Activated T-cell treated with anti-CD3 and anti-CD28 coated beads, Interleukin-2, amount 50 U/mL, for 72 hours (primary cell): Measurements from ENCODE around the gene METTL1. TPM values are rescaled to one million over a fixed set of nuclear protein-coding genes. Genes with fewer than 3 reads are reported as not detected.

ENCODE experiments used
- ATAC-seq, 2 donors: fragments of 150-1000 bp; cut with Tn5 transposase; replicated peaks in 1 of 2; 2 replicates each; pipeline ENCODE4 v1.10.0; 2021; ENCODE audit warnings: moderate library complexity in 2 of 2, mild to moderate bottlenecking in 1 of 2
- DNase-seq, 2 donors: peaks; one replicate each; pipeline ENCODE4 v3.0.0; 2021 to 2022; ENCODE audit warnings: mixed read lengths in 1 of 2
- H3K27ac Mint-ChIP-seq: one replicate; pipeline ENCODE4 v1.8.0; 2022; ENCODE audit warnings: mild to moderate bottlenecking, moderate library complexity, mixed read lengths
- H3K27me3 Mint-ChIP-seq: one replicate; pipeline ENCODE4 v1.8.0; 2022; ENCODE audit warnings: low read depth, mixed read lengths
- H3K36me3 Mint-ChIP-seq, 2 donors: one replicate each; pipeline ENCODE4 v1.8.0; 2022; ENCODE audit warnings: mixed read lengths in 2 of 2, mild to moderate bottlenecking in 1 of 2; ENCODE audit not compliant: insufficient read depth in 2 of 2
- H3K4me1 Mint-ChIP-seq: one replicate; pipeline ENCODE4 v1.8.0; 2022; ENCODE audit warnings: low read depth, mixed read lengths
- H3K4me3 Mint-ChIP-seq, 2 donors: one replicate each; pipeline ENCODE4 v1.8.0; 2022; ENCODE audit warnings: mild to moderate bottlenecking in 2 of 2, mixed read lengths in 2 of 2, moderate library complexity in 2 of 2
- H3K9me3 Mint-ChIP-seq, 2 donors: one replicate each; pipeline ENCODE4 v1.8.0; 2022; ENCODE audit warnings: mixed read lengths in 2 of 2
- total RNA-seq, 2 donors: library from RNA; stranded (reverse); gene quantifications; one replicate each; pipeline ENCODE4 v1.2.3, GENCODE V29; 2022

The METTL1 gene
- total RNA-seq, 2 donors from 2014 or later: 18.7 TPM

DNA sequence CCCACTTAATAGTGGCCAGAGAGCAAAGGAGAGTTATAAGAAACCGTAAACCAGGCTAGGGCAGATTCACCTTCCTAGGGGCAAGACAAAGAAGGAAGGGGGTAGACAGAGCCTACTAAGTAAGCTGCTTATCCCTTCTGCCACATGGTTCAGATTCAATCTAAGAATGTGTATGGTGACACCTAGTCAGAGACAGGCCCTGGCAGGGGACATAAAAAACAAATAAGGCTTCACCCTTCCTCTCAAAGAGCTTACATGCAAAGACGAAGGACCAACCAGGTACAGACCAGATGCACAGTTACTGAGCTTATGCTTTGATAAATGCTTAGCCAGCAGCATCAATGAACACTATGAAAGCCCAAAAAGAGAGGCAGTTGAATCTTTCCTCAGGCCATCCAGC is 9.4 kb downstream of the METTL1 start:
- ATAC-seq (no peak), DNase-seq (no peak)
- Mint-ChIP-seq H3K4me1 (peaks cover 44% of the 10 kb centered on the region), H3K4me3 (no peak overlapping the region), H3K9me3 (no peaks in the 10 kb centered on the region), H3K36me3 (peaks cover 0 to 10% of the 10 kb centered on the region in 2 donors), H3K27ac (no peak overlapping the region), H3K27me3 (no peaks in the 10 kb centered on the region)

DNA sequence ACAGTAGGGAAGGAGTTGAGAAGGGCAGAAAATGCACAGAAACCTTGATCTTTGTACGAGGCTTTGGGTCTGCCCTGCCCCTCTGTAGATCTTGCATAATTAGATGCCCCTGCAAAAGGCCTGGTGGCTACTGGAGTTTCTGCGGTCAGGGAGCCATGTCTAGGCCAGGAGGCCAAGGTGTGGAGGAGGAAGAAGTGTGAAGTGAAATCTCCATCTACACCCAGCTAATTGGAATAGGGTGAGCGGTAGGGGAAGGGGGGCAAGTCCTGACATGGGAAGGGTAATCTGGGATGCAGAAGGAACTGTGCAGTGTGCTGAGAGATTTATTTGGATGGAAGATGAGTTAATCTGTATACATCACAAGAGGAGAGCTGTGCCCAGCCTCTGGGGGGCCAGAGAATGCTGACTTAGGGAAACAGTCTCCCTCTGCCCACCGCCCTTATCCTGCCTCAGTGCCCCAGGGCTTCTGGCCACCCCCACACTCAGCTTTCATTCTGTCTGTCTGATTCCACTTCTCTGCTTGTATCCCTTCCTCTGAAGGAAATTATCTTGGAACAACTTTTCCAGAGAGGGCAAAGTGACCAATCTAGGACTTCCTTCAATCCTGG is 10.4 kb downstream of the METTL1 start:
- H3K27me3 Mint-ChIP-seq: no peaks in the 10 kb centered on the region
- no peak overlapping the region for H3K27ac Mint-ChIP-seq
- H3K4me3 Mint-ChIP-seq: no peak overlapping the region
- no peak for ATAC-seq
- DNase-seq: no peak
- peaks cover 0 to 16% of the 10 kb centered on the region in 2 donors for H3K36me3 Mint-ChIP-seq
- H3K9me3 Mint-ChIP-seq: no peaks in the 10 kb centered on the region
- H3K4me1 Mint-ChIP-seq: peaks cover 49% of the 10 kb centered on the region

DNA sequence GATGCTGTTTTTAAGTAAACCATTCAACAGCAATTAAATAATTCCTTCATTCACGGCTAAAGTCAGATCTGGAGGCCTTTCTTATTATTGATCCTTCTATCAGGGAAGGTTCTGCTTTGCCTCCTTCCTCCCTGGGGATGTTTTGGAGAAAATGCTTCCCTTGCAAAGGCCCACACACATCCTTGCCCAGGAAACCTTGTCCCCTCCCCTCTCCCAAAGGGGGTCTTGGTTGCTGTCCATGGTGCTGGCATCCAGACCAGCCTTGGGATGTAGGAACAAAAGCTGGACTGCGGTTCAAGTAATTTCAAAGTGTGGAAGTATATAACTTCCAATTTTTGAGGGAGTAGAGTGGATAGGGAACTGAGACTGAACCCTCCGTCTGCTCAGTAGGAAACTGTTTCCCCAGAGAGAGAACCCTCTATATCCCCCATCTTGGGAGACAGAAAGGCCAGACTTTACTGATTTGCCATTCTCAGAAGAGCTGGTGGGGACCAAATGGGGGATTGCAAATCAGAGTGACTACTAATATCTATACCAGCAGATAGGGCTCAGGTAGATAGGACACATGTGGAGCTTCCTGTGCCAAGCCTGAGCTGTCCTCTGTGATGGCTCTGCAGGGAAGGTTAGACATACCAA is 11.4 kb downstream of the METTL1 start:
- Mint-ChIP-seq H3K27me3 (no peaks in the 10 kb centered on the region), H3K4me3 (no peak overlapping the region), H3K4me1 (peaks cover 50% of the 10 kb centered on the region), H3K9me3 (no peaks in the 10 kb centered on the region), H3K27ac (no peak overlapping the region), H3K36me3 (peaks cover 4 to 16% of the 10 kb centered on the region in 2 donors)
- no peak for DNase-seq
- ATAC-seq: no peak

DNA sequence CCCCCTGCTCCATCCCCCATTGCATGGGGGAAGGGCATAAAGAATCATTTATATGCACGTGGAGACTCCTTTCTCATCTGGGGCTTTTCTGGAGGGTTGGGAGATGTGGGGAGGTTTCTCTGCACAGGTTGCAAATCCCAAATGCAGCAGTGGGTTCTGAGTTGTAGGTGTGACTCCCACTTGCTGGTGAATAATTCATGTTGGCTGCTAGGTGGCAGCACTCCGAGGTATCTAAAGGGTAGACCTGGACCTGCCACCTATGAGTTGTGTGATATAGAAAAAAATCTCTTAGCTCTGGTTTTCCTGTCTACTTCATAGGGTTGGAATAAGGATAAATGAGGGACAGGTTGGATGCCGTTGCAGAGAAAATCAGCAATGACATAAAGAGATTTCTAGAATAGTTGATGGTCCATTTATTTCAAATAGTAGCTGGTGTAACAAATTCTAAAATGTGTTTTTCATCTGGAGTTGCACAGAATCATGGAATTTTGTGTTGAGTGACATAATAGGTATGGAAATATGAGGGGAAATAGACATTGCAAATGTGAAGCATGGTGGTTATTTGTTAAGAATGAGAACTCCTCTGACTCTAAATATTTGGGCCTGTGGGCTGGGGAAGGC is 12.4 kb downstream of the METTL1 start:
- peak; percentile 23 to 45 for DNase-seq
- H3K27me3 Mint-ChIP-seq: no peaks in the 10 kb centered on the region
- H3K36me3 Mint-ChIP-seq: peaks cover 5 to 16% of the 10 kb centered on the region in 2 donors
- H3K9me3 Mint-ChIP-seq: no peaks in the 10 kb centered on the region
- no peak overlapping the region for H3K4me3 Mint-ChIP-seq
- no peak for ATAC-seq
- H3K4me1 Mint-ChIP-seq: peaks cover 45% of the 10 kb centered on the region
- H3K27ac Mint-ChIP-seq: no peak overlapping the region

DNA sequence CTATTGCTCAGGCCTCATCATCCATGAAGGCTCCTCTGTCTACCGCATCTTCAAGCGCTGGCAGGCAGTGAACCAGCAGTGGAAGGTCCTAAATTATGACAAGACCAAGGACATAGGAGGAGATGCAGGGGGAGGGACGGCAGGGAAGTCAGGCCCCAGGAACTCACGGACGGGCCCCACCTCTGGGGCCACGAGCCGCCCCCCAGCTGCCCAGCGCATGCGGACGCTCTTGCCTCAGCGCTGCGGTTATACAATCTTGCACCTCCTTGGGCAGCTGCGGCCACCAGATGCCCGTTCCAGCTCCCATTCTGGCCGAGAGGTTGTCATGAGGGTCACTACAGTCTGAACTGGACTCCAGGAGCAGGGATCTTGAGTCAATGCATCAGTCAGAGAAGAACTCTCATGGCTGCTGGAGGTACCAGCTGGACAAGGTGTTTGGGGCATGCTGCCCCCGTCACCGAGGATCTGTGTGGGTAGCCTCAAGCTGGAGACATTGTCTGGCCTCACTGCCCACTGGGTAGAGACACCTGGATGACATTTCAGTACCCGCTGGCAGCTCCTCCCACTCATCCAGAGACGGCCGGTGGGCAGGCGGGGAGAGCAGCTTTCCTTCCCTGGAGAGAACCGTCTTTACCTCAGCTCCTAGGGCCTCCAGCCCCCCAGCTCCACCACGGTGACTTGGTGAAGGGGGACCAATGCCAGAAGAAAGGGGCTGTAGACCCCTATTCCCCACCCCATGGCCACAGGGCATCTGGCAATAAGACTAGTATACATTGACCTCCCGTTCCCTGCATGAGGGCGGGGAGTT is 13.1 kb downstream of the METTL1 start:
- ATAC-seq (no peak), DNase-seq (no peak)
- Mint-ChIP-seq H3K4me1 (peaks cover 45% of the 10 kb centered on the region), H3K27me3 (no peaks in the 10 kb centered on the region), H3K4me3 (no peak overlapping the region), H3K27ac (no peak overlapping the region), H3K9me3 (no peaks in the 10 kb centered on the region), H3K36me3 (peaks cover 6 to 15% of the 10 kb centered on the region in 2 donors)

DNA sequence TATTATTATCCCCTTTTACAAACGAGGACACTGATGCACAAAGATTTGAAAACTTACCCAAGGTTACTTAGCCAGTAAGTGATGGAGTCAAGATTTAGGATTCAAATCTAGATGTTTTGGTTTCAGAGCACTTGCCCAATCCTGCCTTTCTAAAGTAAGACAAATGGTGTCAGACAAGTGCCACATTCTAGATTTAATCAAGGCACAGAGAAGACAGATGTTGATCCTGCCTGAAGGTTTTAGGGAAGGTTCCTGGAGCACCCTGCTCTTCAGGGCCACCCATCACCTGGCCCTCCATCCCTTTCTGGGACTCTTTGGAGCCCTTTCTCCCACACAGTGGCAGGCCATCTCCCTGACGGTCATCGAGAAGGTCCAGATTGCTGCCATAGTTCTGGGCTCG is 14.1 kb downstream of the METTL1 start:
- H3K27me3 Mint-ChIP-seq: no peaks in the 10 kb centered on the region
- no peak overlapping the region for H3K4me3 Mint-ChIP-seq
- no peak overlapping the region for H3K27ac Mint-ChIP-seq
- peaks cover 6 to 11% of the 10 kb centered on the region in 2 donors for H3K36me3 Mint-ChIP-seq
- ATAC-seq (no peak), DNase-seq (no peak)
- no peaks in the 10 kb centered on the region for H3K9me3 Mint-ChIP-seq
- peaks cover 50% of the 10 kb centered on the region for H3K4me1 Mint-ChIP-seq

DNA sequence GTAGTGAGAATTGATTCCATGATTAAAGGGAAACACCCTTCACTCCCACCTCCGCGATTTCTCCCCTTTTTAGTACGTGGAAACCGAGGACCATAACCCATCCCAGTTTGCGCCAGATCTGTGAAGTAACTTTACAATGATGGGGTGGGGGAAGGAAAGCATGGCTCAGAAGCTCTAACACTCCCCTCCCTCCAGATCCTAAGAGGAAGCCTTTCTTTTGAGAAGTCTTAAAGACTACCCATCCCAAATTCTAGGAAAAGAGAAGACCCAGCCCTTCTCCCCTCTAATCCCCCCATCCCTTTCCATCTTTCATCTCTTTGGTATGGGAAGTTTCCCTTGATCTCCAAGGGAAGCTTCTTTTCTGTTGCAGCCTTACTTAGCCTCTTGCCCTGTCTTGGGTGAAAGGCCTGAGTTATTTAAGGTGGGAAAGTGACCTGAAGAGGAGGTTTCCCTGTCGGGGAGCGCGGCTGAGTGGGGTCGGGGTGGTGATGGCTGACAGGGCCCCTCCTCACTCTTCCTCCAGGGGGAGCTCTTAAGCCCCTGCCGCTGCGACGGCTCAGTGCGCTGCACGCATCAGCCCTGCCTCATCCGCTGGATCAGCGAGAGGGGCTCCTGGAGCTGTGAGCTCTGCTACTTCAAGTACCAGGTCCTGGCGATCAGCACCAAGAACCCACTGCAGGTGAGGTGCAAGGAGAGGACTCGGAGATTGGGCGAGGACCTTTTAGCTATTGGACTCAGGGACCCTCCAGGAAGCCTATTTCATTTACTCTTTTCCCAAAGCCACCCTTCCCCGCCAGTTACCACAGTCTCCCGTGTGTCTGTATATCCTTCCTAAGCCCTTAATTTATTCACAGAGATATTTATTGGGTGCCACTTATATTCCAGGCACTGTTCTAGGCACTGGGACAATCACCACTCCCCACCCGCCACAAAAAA is 15.2 kb downstream of the METTL1 start:
- Mint-ChIP-seq H3K9me3 (no peaks in the 10 kb centered on the region), H3K4me1 (peaks cover 57% of the 10 kb centered on the region), H3K36me3 (peaks cover 8 to 12% of the 10 kb centered on the region in 2 donors), H3K27me3 (no peaks in the 10 kb centered on the region), H3K4me3 (peak overlapping the region; percentile 93 to 95), H3K27ac (peak overlapping the region; percentile 80)
- DNase-seq (peak; percentile 81), ATAC-seq (peak; percentile 22 to 32)

DNA sequence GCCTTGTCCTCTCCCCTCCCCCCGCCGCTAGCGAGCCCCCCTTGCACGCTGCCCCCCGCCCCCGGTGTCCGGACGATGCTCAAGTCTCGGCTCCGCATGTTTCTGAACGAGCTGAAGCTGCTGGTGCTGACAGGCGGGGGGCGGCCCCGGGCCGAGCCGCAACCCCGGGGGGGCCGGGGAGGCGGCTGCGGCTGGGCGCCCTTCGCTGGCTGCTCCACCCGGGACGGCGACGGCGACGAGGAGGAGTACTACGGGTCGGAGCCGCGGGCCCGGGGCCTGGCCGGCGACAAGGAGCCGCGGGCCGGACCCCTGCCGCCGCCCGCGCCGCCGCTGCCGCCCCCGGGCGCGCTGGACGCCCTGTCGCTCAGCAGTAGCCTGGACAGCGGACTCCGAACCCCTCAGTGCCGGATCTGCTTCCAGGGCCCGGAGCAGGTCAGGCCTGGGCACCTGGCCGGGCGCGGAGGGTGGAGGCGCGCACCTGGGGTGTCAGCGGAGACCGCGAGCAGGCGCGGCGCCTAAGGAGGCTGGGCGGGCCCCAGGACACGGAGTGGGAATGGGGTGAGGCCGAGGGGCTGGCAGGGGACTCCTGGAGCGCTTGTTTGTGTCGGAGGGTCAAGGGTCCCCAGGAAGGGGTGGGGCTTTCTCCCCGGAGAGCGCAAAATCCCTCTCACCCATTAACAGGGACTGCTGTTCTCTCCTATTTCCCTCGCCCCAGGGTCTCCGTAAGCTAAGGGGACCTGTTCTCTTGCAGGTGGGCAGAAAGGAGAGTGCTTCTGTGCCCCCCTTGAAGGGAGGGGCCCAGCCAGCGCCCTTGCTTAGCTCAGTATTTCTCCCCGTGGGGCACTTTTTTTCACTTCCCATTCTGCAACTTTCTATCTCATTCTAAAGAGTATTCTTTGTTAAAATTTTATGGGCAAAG is 16.2 kb downstream of the METTL1 start:
- DNase-seq (peak; percentile 36 to 48), ATAC-seq (no peak)
- H3K36me3 Mint-ChIP-seq: peaks cover 11 to 18% of the 10 kb centered on the region in 2 donors
- peaks cover 67% of the 10 kb centered on the region for H3K4me1 Mint-ChIP-seq
- peak overlapping the region; percentile 93 to 95 for H3K4me3 Mint-ChIP-seq
- H3K27me3 Mint-ChIP-seq: no peaks in the 10 kb centered on the region
- H3K9me3 Mint-ChIP-seq: no peaks in the 10 kb centered on the region
- H3K27ac Mint-ChIP-seq: peak overlapping the region; percentile 32

DNA sequence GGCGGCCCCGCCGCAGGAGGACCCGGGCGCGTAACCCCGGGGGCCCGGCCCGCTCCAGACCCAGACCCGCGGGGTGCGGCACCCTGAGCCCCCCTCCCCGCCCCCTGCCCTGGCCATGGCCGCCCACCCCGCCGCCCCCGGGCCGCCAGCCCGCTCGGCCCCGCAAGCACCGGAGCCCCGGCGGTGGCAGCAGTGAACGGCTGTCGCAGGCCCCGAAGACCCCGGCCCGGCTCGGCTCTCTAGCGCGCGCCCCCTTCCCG is 16.8 kb downstream of the METTL1 start:
- DNase-seq: no peak
- Mint-ChIP-seq H3K9me3 (no peaks in the 10 kb centered on the region), H3K4me3 (peak overlapping the region in 1 of 2 donors; percentile 94), H3K4me1 (peaks cover 73% of the 10 kb centered on the region), H3K36me3 (peaks cover 15 to 22% of the 10 kb centered on the region in 2 donors), H3K27me3 (no peaks in the 10 kb centered on the region), H3K27ac (no peak overlapping the region)
- no peak for ATAC-seq

DNA sequence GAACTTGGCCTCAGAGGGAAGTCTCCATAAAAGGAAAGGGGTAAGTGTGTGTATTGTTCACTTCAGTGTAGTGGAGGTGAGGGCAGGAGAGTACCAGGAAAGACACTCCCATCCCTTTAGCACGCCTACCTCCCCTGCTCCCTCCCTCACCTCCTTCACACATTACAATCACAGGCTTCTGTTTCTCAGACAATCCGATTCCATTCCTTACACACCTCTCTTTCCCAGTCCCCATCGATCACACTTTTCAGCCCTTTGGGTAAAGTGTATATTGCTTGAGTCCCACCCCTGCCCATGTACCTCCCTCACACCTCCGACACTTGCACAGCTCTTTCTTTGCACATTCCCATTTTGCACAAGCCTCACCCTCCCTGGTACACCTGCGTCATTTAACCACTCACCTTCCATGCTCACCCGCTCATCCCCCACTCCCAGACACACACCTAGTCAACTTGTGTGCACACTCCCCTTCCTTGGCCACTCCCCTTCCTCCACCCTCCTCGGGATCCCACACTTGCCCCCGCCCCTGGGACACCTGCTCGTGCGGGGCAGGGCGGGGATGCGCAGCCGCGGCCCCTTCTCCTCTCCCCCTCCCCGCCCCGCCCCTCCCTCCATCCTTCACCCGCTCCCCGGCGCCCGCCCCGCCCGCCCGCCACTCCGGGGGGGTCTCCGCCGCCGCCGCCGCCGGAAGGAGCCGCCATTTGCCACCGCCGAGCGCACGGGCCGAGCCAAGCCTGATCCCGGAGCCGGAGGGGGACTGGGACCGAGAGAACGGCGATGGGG is 17.3 kb downstream of the METTL1 start, which contains the start of gene MARCHF9:
Gene MARCHF9, plus strand, starts transcription at position 693 of the 783 bp plus-strand sequence. CDS start 426 bp downstream, outside the sequence.
- H3K27me3 Mint-ChIP-seq: no peaks in the 10 kb centered on the region
- peaks cover 69% of the 10 kb centered on the region for H3K4me1 Mint-ChIP-seq
- ATAC-seq (peak; percentile 54 to 56), DNase-seq (peak; percentile 88 to 91)
- no peaks in the 10 kb centered on the region for H3K9me3 Mint-ChIP-seq
- peak within 1 kb of the TSS; percentile 93 to 95 for H3K4me3 Mint-ChIP-seq
- peak within 1 kb of the TSS; percentile 63 for H3K27ac Mint-ChIP-seq
- H3K36me3 Mint-ChIP-seq: peaks cover 15 to 20% of the 10 kb centered on the region in 2 donors

DNA sequence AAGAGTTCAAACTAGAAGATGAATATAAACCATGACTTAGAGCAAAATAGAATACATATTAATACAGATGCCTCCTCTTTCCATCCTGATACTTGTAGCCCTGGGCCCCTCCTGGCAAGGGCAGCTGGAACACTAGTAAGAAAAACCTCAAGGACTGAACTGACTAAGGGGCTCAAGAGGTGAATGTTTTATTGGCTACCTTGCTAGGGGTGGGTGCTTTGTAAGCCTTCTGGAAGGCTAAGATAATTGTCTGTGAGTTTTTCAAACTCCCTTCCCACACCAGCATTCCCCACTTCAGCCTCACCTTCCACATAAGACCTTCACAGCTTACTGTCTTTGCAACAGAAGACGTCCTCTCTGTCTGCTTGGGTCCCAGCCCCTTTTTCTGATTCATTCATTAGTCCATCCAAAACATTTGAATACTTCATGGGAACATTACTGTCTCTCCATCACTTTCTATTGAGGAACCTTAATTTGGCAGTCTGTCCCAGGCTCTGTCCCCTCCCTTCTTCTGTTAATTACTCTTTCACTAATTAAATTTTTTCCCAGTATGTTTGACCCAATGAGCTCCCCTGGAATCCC is 18.1 kb downstream of the METTL1 start:
- H3K4me1 Mint-ChIP-seq: peaks cover 66% of the 10 kb centered on the region
- H3K36me3 Mint-ChIP-seq: peaks cover 15 to 25% of the 10 kb centered on the region in 2 donors
- peak overlapping the region; percentile 92 to 94 for H3K4me3 Mint-ChIP-seq
- DNase-seq (no peak), ATAC-seq (no peak)
- H3K9me3 Mint-ChIP-seq: no peaks in the 10 kb centered on the region
- peak overlapping the region; percentile 63 for H3K27ac Mint-ChIP-seq
- H3K27me3 Mint-ChIP-seq: no peaks in the 10 kb centered on the region
